ENCODE data around the gene SLC25A1.

The SLC25A1 gene

DNA sequence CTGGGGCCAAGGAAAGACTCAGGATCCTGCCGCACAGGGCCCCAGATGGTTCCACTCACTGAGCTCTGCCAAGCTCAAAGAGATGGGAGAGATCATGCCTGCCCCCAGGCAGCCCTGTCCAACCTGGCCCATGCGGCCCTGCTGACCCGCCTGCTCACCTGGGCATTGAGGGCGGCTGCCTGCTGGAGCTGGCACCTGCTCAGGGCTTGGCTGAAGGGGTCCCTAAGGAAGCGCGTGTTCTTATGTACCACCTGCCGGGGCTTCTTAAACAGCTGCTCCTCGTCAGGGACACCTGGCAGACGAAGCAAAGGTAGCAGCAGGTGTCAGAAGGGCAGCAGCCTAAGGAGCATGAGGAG, 39.6 kb downstream of the SLC25A1 start:
- DNase-seq: no peak

- no peak for DNase-seq
These were observed 40.1 kb downstream of the SLC25A1 start for GRCh38 chr22:19138217-19139000.

GRCh38 chr22:19137384-19138216, 40.9 kb downstream of the SLC25A1 start:
- no peak for DNase-seq

DNA sequence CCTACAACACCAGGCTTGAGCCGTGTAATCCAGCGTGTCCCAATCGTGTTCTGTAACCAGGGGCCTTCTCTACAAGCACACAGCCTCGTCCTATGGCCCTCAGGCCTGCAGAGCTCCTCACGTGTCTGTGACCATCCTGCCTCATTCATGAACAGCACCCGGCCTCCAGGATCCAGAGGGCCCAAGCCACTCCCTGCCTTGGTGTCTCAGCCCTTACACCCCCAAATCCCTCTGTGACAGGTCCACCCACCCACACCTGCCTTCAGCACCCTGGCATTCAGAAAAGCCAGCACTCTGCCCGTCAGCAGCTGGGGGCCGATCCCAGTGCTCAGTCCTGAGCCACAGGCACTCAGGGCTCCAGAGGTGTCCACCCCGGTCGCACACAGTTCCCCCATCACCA, 41.6 kb downstream of the SLC25A1 start:
- no peak for DNase-seq

GRCh38 chr22:19134874-19135273, 43.7 kb downstream of the SLC25A1 start:
- no peak for DNase-seq

GRCh38 chr22:19134176-19134831, 44.2 kb downstream of the SLC25A1 start:
- no peak for DNase-seq

DNA sequence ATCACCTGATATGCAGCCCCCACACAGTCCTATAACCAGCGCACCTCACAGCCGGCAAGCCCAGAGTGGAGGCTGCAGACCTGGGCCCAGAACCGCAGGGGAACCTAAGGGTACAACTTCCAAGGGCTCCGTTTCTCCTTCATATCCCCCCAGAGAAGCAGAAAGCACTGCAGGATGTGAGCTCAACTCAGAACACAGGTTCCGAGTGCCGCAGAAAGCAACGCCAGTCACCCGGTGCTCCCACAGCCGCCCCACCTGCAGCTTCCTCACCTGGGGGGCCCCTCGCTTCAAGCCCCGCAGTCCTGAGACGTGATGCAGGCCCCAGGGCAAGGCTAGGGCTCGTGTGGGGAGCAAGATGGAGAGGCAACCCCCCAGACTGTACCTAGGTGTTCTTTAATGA, 45.0 kb downstream of the SLC25A1 start:
- DNase-seq: no peak

DNA sequence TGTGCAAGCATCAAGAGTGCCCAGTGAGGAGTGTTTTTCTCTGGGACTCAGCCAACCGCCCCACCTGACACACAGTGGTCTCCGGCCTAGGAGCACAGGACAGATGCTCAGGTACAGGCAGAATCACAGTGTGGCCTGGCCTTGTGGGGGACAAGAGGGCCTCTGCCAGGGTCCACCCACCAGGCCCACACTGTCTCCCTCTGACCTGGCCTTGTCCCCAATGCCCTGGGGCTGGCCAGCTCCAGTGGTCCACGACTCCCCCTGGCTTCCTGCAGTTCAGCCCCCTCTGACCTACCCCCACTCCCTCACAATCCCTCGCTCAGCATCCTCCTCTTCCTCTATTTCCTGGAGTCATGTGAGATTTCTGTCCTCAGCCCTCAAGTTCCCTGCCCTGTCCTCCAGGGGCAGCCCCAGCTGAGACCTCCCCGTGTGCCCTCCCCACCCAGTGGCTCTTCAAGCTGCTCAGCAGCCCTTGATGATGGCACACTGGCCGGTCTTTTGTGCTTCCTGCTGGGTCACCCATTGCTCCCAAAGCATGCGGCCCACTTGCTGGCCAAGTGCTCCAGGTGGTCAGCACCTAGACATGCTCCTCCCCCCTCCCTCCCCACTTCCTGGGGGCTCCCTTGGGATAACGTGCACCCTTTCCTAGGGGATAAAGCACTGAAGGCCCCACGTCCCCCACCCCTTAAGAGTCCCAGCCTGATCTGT, 45.7 kb downstream of the SLC25A1 start:
- DNase-seq: no peak

DNA sequence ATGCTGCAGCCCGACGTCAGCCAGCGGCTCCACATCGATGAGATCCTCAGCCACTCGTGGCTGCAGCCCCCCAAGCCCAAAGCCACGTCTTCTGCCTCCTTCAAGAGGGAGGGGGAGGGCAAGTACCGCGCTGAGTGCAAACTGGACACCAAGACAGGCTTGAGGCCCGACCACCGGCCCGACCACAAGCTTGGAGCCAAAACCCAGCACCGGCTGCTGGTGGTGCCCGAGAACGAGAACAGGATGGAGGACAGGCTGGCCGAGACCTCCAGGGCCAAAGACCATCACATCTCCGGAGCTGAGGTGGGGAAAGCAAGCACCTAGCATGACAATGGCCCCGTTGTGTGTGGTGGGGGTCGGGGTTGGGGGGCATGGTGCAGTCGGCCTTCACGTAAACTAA, 46.4 kb downstream of the SLC25A1 start:
- DNase-seq: no peak

GRCh38 chr22:19131685-19132015, 46.9 kb downstream of the SLC25A1 start:
- no peak for DNase-seq

- no peak for DNase-seq
These were observed 47.4 kb downstream of the SLC25A1 start, which contains the start of gene TSSK2 for GRCh38 chr22:19130959-19131684. Gene TSSK2 (plus strand): TSS chr22:19131308. CDS start chr22:19131400, 92 bp downstream.

- DNase-seq: no peak
These were observed 48.7 kb downstream of the SLC25A1 start for GRCh38 chr22:19129871-19130270.

- DNase-seq: no peak
These were observed 49.4 kb downstream of the SLC25A1 start for GRCh38 chr22:19128946-19129727.

DNA sequence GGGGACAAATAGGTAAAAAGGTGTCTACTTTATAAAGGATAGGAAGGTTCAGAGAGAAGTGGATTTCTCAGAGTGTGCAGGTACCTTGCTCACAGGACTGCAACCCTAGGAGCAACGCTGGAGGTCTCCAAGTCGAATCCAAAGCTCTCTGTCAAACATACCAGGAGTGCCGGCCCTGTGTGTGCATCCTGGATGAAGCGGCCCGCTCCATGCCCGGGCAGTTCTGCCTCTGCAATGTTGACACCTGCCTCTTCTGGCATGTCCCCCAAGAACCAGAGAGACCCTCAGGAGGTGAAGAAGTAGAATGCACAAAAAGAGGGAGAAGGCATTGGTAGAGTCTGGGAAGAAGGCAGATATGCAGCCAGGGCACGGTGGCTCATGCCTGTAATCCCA, 50.5 kb downstream of the SLC25A1 start:
- DNase-seq: no peak

GRCh38 chr22:19127329-19128008, 51.1 kb downstream of the SLC25A1 start:
- no peak for DNase-seq

- DNase-seq: no peak
These were observed 51.9 kb downstream of the SLC25A1 start for GRCh38 chr22:19126309-19127273.
